GM23248 (cell line): Measurements from ENCODE around the gene AKR1A1. TPM values are rescaled to one million over a fixed set of nuclear protein-coding genes. Genes with fewer than 3 reads are reported as not detected.

Experiments used
- DNase-seq: peaks from one replicate; pipeline ENCODE4 v3.0.0-alpha.2; 2015
- H2AFZ ChIP-seq: fragments of 200-600 bp; sonication (generic); 2 replicates; pipeline ENCODE4 v1.6.1; 2016; ENCODE audit warnings: antibody characterized with exemption
- H3F3A ChIP-seq: fragments of 200-600 bp; sonication (generic); 2 replicates; pipeline ENCODE4 v1.6.1; 2016; ENCODE audit warnings: mild to moderate bottlenecking, antibody characterized with exemption, mixed run types; ENCODE audit not compliant: insufficient read depth
- H3K27ac ChIP-seq: fragments of 200-600 bp; sonication (generic); 2 replicates; pipeline ENCODE4 v1.5.1; 2016; ENCODE audit warnings: mild to moderate bottlenecking
- H3K27me3 ChIP-seq: fragments of 200-600 bp; sonication (generic); replicated peaks from 2 replicates; pipeline ENCODE4 v1.6.1; 2016; ENCODE audit warnings: mild to moderate bottlenecking; ENCODE audit not compliant: insufficient read depth
- H3K36me3 ChIP-seq: fragments of 200-600 bp; sonication (generic); 2 replicates; pipeline ENCODE4 v1.6.1; 2016; ENCODE audit warnings: low read depth, mild to moderate bottlenecking
- H3K4me1 ChIP-seq: fragments of 200-600 bp; sonication (generic); 2 replicates; pipeline ENCODE4 v1.6.1; 2016; ENCODE audit warnings: mild to moderate bottlenecking; ENCODE audit not compliant: insufficient read depth
- H3K4me2 ChIP-seq: fragments of 200-600 bp; sonication (generic); one replicate; pipeline ENCODE4 v1.6.1; 2016; ENCODE audit warnings: mild to moderate bottlenecking; ENCODE audit not compliant: unreplicated experiment
- H3K4me3 ChIP-seq: fragments of 200-600 bp; sonication (generic); 2 replicates; pipeline ENCODE4 v1.5.1; 2016; ENCODE audit warnings: mild to moderate bottlenecking
- H3K79me2 ChIP-seq: fragments of 200-600 bp; sonication (generic); 2 replicates; pipeline ENCODE4 v1.6.1; 2016; ENCODE audit warnings: mild to moderate bottlenecking; ENCODE audit not compliant: insufficient read depth
- H3K9ac ChIP-seq: fragments of 200-600 bp; sonication (generic); 2 replicates; pipeline ENCODE4 v1.6.1; 2016; ENCODE audit warnings: mild to moderate bottlenecking
- H3K9me2 ChIP-seq: fragments of 200-600 bp; sonication (generic); 2 replicates; pipeline ENCODE4 v1.6.1; 2016; ENCODE audit warnings: mixed run types, mild to moderate bottlenecking, moderate library complexity; ENCODE audit not compliant: insufficient read depth
- H3K9me3 ChIP-seq: fragments of 200-600 bp; sonication (generic); one replicate; pipeline ENCODE4 v1.6.1; 2017; ENCODE audit warnings: low read depth
- H4K20me1 ChIP-seq: fragments of 200-600 bp; sonication (generic); 2 replicates; pipeline ENCODE4 v1.6.0; 2016; ENCODE audit not compliant: insufficient read depth
- EZH2 ChIP-seq: fragments of 200-600 bp; sonication (generic); IDR thresholded peaks from 2 replicates; pipeline ENCODE4 v1.6.1; 2018; ENCODE audit warnings: antibody characterized with exemption, mild to moderate bottlenecking; ENCODE audit not compliant: insufficient read depth, poor library complexity, severe bottlenecking
- EZH2phosphoT487 ChIP-seq: fragments of 200-600 bp; sonication (generic); IDR thresholded peaks from 2 replicates; pipeline ENCODE4 v1.6.1; 2018; ENCODE audit warnings: antibody characterized with exemption, moderate library complexity, mild to moderate bottlenecking, low read depth; ENCODE audit not compliant: insufficient read depth
- WGBS, 2 experiments: methylation state at CpG; one replicate each; pipeline ENCODE4 v1.1.6; 2015 to 2017; ENCODE audit warnings: low lambda C conversion rate in 2 of 2, low coverage in 1 of 2; ENCODE audit errors: missing lambda C conversion rate in 2 of 2; 5-methylcytosine and 5-hydroxymethylcytosine counted together
- in situ Hi-C: fragments of 300-500 bp; cut with MboI; formaldehyde crosslinking; loops from 2 replicates; pipeline ENCODE4 v1.15.0; 2020
- polyA plus RNA-seq: library from polyadenylated mRNA; unstranded; fragments of >200 nt; fragmentation: Nextera tagmentation; extraction: Ambion mirVana; gene quantifications from 2 replicates; pipeline ENCODE4 v1.2.1, GENCODE V29; 2016
- total RNA-seq: library from RNA; depleted of rRNA; stranded (reverse); fragments of >200 nt; shearing (Covaris generic); gene quantifications from 2 replicates; pipeline ENCODE4 v1.2.3, GENCODE V29; 2014

AKR1A1 gene
- total and polyA plus RNA-seq, 2 experiments from 2014 or later, result 86.9 to 106 TPM

DNA sequence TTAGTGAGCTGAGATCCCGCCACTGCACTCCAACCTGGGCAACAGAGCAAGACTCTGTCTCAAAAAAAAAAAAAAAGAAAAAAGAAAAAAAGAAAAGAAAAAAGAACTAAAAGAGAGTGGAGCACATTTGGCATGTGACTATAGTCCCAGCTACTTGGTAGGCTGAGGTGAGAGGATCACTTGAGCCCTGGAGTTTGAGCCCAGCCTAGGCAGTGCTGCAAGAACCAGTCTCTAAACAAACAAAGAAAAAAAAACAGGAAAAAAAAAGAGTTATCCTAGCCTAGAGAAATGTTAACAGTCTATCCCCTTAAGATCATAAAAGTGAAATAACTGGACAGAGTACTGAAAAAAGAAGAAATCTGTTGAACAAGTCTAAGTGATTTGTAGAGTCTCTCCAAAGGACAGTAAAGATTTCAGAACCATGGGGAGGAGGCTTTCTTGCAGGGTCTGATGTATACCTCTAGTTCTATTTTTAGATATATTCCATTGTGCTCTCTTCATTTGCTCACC, 24.4 kb upstream of the AKR1A1 start:
- Histone ChIP-seq H4K20me1 (no peaks in the 10 kb centered on the region), H3K4me1 (peaks cover 9% of the 10 kb centered on the region)
- 83 to 100% methylated on average over 1 of the region's 1 CpG for WGBS, 2 experiments

DNA sequence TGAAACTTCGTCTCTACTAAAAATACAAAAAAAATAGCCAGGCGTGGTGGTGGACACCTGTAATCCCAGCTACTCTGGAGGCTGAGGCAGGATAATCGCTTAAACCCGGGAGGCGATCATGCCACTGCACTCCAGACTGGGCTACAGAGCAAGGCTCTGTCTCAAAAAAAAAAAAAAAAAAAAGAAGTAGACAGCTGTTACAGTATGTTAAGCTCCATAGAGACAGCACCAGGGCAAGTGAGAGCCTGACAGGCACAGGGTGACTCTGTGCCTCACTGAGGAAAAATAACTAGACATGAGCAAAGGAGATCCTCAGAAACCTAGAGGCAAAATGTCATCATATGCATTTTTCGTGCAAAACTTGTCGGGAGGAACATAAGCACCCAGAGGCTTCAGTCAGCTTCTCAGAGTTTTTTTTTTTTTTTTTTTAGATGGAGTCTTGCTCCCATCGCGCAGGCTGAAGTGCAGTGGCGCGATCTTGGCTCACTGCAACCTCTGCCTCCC, 19.9 kb upstream of the AKR1A1 start:
- H3K27me3 ChIP-seq, result no peaks in the 10 kb centered on the region

More for the DNA sequence above, 24.4 kb upstream of the AKR1A1 start:
- DNase-seq, result no peak
- no peak for TF ChIP-seq EZH2phosphoT487
- TF ChIP-seq EZH2, result no peak
- H3K27me3 ChIP-seq, result no peaks in the 10 kb centered on the region
- H3K9ac ChIP-seq, result no peak overlapping the region
- H3K4me3 ChIP-seq, result no peak overlapping the region
- H3F3A ChIP-seq, result 0 out of 2 replicates have a peak, but pooled peaks cover 15% of the 10 kb centered on the region
- no peaks in the 10 kb centered on the region for H3K9me2 ChIP-seq
- H3K36me3 ChIP-seq, result no peaks in the 10 kb centered on the region
- no peaks in the 10 kb centered on the region for H3K9me3 ChIP-seq
- H3K79me2 ChIP-seq, result peaks cover 4% of the 10 kb centered on the region
- H3K27ac ChIP-seq, result no peak overlapping the region
- in situ Hi-C loops, result no loop called here
- no peak overlapping the region for H3K4me2 ChIP-seq
- H2AFZ ChIP-seq, result no peak overlapping the region

DNA sequence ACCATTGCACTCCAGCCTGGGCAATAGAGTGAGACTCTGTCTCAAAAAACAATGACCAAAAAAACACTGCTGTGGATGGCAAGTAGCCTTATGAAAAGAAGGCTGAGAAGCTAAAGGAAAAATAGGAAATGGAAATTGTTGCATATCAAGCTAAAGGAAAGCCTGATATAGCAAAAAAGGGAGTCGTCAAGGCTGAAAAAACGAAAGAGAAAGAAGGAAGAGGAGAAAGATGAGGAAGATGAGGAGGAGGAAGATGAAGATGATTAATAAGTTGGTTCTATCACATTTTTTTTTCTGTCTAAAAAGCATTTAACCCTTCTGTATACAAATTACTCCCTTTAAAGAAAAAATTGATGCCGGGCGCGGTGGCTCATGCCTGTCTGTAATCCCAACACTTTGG, 18.8 kb upstream of the AKR1A1 start:
- no peak for TF ChIP-seq EZH2phosphoT487
- no peak for TF ChIP-seq EZH2
- no peaks in the 10 kb centered on the region for H3K79me2 ChIP-seq
- no peak overlapping the region for H3K9ac ChIP-seq
- no peaks in the 10 kb centered on the region for H3K27me3 ChIP-seq
- no peak overlapping the region for H3K4me3 ChIP-seq
- no peak overlapping the region for H3K4me2 ChIP-seq
- H3F3A ChIP-seq, result no peaks in the 10 kb centered on the region
- H4K20me1 ChIP-seq, result no peaks in the 10 kb centered on the region
- no peaks in the 10 kb centered on the region for H3K9me2 ChIP-seq
- H3K27ac ChIP-seq, result no peak overlapping the region
- no peaks in the 10 kb centered on the region for H3K36me3 ChIP-seq
- no peaks in the 10 kb centered on the region for H3K4me1 ChIP-seq
- 79 to 81% methylated on average over 5 of the region's 5 CpGs for WGBS, 2 experiments
- no peak overlapping the region for H2AFZ ChIP-seq
- H3K9me3 ChIP-seq, result no peaks in the 10 kb centered on the region
- in situ Hi-C loops, result no loop called here
- DNase-seq, result no peak

More for the DNA sequence above, 19.9 kb upstream of the AKR1A1 start:
- Histone ChIP-seq H3K36me3 (no peaks in the 10 kb centered on the region), H3K9ac (no peak overlapping the region), H4K20me1 (no peaks in the 10 kb centered on the region), H3K79me2 (no peaks in the 10 kb centered on the region), H3K4me3 (no peak overlapping the region), H3F3A (no peaks in the 10 kb centered on the region), H3K27ac (no peak overlapping the region), H2AFZ (no peak overlapping the region), H3K4me1 (no peaks in the 10 kb centered on the region), H3K9me2 (no peaks in the 10 kb centered on the region), H3K9me3 (no peaks in the 10 kb centered on the region), H3K4me2 (no peak overlapping the region)
- no peak for TF ChIP-seq EZH2
- TF ChIP-seq EZH2phosphoT487, result no peak
- no peak for DNase-seq
- in situ Hi-C loops, result no loop called here
- 87 to 92% methylated on average over 9 to 11 of the region's 11 CpGs for WGBS, 2 experiments

DNA sequence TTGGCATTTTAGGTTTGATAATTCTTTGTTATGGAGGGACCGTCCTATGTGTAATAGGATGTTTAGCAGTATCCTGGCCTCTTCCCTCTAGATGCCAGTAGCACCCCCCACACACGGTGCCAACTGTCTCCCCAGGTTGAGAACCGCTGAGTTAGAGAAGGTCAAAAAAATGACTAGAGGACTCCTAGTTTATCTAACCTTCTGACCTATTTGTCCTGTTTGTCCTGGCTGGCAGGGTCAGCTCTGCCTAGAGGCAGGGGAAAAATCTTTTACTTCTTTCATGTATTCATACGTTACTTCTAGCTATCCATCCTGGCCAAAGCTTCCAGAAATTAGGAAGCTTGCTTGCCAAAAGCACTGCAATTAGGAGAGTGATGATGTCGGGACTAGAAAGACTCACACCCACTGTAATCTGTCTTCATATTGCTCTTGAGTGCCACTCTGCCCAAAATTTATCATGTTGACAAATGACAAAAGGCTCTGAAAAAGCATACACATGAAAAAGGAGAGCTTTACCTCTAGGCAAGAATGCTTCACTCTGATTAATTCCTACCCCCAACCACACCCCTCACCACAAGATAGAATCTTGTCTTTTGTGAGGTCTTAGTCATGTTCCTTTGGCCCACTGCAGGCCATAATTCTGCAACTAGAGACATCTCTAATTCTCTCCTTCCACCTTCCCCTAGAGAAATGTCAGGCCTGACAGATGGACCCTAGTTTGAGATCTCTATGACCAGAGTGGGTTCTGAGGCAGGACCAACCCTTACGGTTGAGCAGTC, 14.4 kb upstream of the AKR1A1 start:
- H3K4me2 ChIP-seq, result no peak overlapping the region
- in situ Hi-C loops, result no loop called here
- no peak overlapping the region for H3K27ac ChIP-seq
- H4K20me1 ChIP-seq, result no peaks in the 10 kb centered on the region
- H3K9ac ChIP-seq, result no peak overlapping the region
- H2AFZ ChIP-seq, result no peak overlapping the region
- no peaks in the 10 kb centered on the region for H3K27me3 ChIP-seq
- no peaks in the 10 kb centered on the region for H3K79me2 ChIP-seq
- no peaks in the 10 kb centered on the region for H3K9me3 ChIP-seq
- H3K4me3 ChIP-seq, result no peak overlapping the region
- WGBS, 2 experiments, result 58 to 60% methylated on average over 6 of the region's 6 CpGs
- H3K36me3 ChIP-seq, result no peaks in the 10 kb centered on the region
- H3F3A ChIP-seq, result no peaks in the 10 kb centered on the region
- DNase-seq, result no peak
- H3K4me1 ChIP-seq, result no peaks in the 10 kb centered on the region
- TF ChIP-seq EZH2 (no peak), EZH2phosphoT487 (no peak)
- no peaks in the 10 kb centered on the region for H3K9me2 ChIP-seq
